NCI-H146 treated with DMSO at 0.1 percent for 48 hours (cell line): Measurements from ENCODE around the gene MYADML2.

ENCODE experiments used
- DNase-seq: peaks from one replicate; lab custom pipeline; 2025; ENCODE audit not compliant: unreplicated experiment; lab: John Stamatoyannopoulos, UW

MYADML2 gene

GRCh38 chr17:81912441-81913309 lies 34.4 kb downstream of the MYADML2 start:
- DNase-seq, result no peak

DNA sequence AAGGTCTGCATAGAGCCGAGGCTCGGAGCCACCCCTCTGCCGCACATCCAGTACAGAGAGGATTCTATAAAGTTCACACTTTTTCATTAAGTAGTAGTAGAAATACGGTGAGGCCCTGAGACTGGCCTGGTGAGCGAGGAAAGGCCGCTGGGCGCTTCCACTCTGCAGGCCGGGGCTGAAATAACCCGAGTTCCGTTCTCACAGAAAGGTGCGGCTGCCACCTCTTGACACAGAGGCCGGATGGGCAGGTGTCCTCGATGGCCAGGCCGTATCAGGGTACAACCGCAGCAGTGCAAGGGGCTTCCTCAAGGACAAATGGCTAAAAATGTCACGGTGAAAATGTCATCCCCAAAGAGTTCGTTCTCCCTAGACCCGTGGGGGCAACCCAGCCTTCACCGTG lies 35.1 kb downstream of the MYADML2 start:
- DNase-seq, result no peak

GRCh38 chr17:81911277-81911961 lies 35.6 kb downstream of the MYADML2 start, which contains the start of gene PCYT2:
TSS of gene PCYT2 (minus strand) at chr17:81911399. CDS start at chr17:81911355, 44 bp downstream.
- peak; percentile 59 for DNase-seq

DNA sequence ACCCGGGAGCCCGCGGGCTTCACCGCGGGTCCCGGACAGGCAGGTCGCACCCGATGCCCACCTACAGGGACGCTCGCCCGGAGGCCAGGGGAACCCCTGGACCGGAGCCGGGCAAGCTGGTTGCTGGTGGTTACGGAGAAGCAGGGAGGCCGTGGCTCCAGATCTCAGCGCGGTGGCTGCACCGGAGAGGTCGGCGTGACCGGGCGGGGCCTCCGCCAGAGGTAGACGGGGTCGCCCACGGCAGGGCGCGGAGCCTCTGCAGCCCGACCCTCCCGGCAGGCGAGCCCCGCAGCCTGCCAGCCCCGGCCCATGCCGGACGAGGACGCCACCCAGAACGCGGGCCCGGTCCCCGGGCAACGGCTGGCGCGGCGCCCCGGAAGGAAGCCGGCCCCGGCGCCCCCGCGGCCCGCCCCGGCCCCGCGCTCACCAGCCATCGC lies 36.2 kb downstream of the MYADML2 start:
- no peak for DNase-seq

DNA sequence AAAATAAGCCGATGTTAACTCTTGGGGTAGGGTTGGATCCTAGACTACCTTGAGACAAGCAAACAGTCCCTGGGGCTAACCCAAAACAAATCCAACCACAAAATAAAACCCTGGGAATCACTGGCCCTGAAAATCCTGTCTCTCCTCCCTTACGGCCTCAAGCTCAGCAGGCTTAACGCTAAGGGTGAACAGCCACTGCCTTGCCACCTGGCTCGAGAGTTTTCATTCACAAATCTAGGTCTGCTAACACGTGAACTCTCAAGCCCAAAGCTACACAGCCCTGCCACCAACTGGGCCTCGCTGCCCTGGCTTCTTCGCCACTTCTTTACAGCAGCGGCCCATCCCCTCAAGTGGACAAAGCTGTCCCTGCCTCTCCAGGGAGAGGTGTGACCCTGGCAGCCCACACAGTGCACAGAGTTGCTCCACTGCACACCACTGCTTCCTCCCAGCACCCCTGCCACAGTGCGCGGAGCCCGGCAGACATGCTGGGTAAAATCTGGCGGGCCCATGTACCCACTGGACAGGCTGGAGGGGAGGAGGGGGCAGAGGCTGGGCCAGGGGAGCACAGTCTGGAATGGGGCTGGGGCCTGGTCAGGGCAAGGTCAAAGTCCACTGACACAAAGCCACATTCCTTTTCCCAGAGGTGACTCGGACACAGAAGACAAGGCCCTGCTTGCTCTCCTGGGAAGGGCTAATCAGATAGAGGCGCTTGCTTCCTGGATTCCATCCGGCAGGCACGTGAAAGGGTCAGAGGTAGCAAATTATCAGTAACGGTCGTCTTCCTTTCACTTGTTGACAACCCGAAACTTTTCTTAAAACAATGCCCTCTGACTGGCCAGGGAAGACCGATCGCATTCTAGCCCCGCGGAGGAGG lies 36.8 kb downstream of the MYADML2 start:
- peak; percentile 39 for DNase-seq

- no peak for DNase-seq
Observed at GRCh38 chr17:81909231-81909630, 37.8 kb downstream of the MYADML2 start.

- no peak for DNase-seq
Observed at GRCh38 chr17:81908793-81909192, 38.2 kb downstream of the MYADML2 start.

DNA sequence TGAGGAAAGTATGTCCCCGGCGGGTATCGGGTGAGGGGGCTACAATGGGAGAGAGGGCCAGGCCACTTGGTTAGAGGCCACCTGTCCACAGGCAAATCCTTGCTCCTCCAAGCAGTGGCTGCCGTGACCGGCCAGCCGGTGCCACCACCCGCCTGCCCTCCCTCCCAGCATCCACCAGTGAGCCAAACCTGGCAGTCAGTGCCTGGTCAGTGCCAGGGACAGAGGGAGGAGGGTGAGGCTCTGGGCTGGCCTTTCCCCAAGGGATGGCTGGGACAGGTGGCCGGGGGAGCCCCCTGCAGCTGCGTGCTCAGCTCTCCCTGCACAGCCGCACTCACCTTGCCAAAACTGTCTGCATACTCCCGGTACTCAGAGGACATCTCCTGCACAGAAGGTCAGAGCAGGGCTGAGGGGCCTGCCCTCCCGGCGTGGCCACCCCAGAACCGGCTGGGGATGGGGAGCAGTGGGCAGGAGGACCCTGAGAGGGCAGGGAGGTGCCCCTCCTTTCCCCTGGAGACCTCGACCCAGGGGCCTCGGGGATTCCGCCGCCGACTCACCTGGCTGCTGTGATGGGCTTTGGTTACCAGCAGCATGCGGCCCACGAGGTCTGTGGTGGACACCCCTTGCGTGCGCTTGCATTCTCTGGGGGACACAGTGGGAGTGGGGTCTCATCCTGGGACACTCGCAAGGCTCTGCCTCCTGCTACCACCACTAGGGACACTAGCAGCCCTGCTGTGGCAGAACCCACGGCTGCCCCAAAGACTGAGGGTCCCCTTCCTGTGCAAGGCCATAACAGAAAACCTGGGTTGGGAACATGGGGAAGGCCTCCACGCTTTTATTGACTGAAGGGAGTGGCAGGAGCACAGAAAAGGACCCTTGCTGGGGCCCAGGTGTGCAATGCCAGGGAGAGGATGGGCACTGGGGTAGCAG lies 39.6 kb downstream of the MYADML2 start:
- DNase-seq, result no peak

GRCh38 chr17:81906476-81907218 lies 40.4 kb downstream of the MYADML2 start:
- no peak for DNase-seq

DNA sequence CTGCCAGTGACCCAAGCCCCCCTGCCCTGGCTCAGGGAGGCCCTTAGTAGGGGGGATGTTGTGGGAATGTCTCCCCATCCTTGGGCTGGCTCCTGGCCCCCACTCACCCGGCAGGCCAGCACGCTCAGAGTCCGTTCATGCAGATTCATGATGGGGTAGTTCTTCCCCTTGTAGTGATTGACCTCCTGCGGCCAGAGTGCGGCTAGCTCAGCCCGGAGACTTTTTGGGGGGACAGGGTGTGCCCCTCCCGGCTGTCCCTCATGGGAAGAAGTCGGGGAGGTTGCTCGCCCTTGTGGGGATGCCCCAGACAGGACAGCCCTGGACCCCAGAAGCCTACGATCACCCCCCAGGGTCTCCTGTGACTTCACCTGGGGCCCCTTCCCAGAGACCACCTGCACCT lies 41.0 kb downstream of the MYADML2 start:
- no peak for DNase-seq

GRCh38 chr17:81905424-81905875 lies 41.6 kb downstream of the MYADML2 start:
- no peak for DNase-seq

DNA sequence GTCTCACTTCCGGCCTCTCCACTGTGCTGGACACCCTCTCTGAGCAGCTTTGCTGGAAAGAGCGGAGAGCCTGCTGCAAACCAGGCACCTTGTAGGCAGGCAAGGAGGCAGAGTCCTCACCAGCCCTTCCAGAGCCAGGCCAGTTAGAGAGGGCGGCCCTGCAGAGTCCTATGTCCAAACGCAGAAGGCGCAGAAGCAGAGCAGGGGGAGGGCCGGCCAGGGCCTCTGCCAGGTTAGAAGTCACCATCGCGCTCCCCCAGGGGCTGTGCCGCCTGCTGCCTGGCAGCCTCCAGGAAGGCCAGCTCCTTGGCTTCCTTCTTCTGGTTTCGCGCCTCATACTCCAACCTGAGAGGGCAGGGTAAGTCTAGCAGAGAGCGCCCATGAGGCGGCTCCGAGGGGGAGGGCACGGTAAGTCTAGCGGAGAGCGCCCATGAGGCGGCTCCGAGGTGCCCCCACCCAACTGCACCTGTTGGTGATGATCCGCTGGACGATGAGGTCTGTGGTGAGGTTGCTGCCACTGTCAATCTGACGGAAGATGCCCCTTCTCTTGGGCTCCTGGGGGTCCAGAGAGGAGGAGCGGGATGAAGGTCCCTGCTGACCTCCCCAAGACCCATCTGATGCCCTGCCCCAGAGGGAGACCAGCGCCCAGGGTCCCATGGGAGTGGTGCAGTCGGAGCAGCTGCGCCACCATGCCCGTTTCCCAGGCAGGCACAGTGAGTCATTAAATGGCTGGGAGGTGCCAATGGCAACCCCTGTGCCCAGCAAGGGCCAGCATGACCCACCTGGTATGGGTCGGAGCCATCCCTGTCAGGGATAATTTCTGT lies 42.2 kb downstream of the MYADML2 start:
- no peak for DNase-seq

- DNase-seq, result no peak
Observed at GRCh38 chr17:81903896-81904599, 43.0 kb downstream of the MYADML2 start.

GRCh38 chr17:81903415-81903831 lies 43.6 kb downstream of the MYADML2 start:
- DNase-seq, result no peak

- no peak for DNase-seq
Observed at GRCh38 chr17:81902653-81903414, 44.2 kb downstream of the MYADML2 start.

- no peak for DNase-seq
Observed at GRCh38 chr17:81902023-81902652, 44.9 kb downstream of the MYADML2 start, which contains the start of gene NPB. TSS of gene NPB (plus strand) at chr17:81902238. CDS start at chr17:81902278, 40 bp downstream.
